KMS-11 (cell line): Measurements from ENCODE around the gene IFIH1.

Source experiments
- H2AFZ ChIP-seq: fragments of 200-600 bp; sonication (generic); 2 replicates; pipeline ENCODE4 v1.6.1; 2016; ENCODE audit warnings: antibody characterized with exemption, mixed run types, low read depth
- H3K27ac ChIP-seq: fragments of 200-600 bp; sonication (generic); 2 replicates; pipeline ENCODE4 v1.6.1; 2016; ENCODE audit warnings: mild to moderate bottlenecking, mixed run types
- H3K27me3 ChIP-seq: fragments of 200-600 bp; sonication (generic); 2 replicates; pipeline ENCODE4 v1.6.1; 2017; ENCODE audit warnings: mild to moderate bottlenecking, low read depth, mixed run types, moderate library complexity; ENCODE audit not compliant: insufficient read depth
- H3K36me3 ChIP-seq: fragments of 200-600 bp; sonication (generic); 2 replicates; pipeline ENCODE4 v1.6.1; 2017; ENCODE audit warnings: mild to moderate bottlenecking, mixed run types; ENCODE audit not compliant: insufficient read depth
- H3K4me1 ChIP-seq: fragments of 200-600 bp; sonication (generic); 2 replicates; pipeline ENCODE4 v1.6.1; 2016; ENCODE audit warnings: mild to moderate bottlenecking, low read depth, mixed run types; ENCODE audit not compliant: poor library complexity, severe bottlenecking
- H3K4me2 ChIP-seq: fragments of 200-600 bp; sonication (generic); 2 replicates; pipeline ENCODE4 v1.7.0; 2016; ENCODE audit warnings: mild to moderate bottlenecking, mixed run types
- H3K4me3 ChIP-seq: fragments of 200-600 bp; sonication (generic); IDR thresholded peaks from 2 replicates; pipeline ENCODE4 v1.6.1; 2017; ENCODE audit warnings: low read depth, low read length, mixed read lengths; ENCODE audit not compliant: insufficient read depth
- H3K79me2 ChIP-seq: fragments of 200-600 bp; sonication (generic); 2 replicates; pipeline ENCODE4 v1.6.1; 2016; ENCODE audit warnings: low read depth, mixed run types; ENCODE audit not compliant: insufficient read depth
- H3K9ac ChIP-seq: fragments of 200-600 bp; sonication (generic); 2 replicates; pipeline ENCODE4 v1.6.1; 2016; ENCODE audit warnings: mild to moderate bottlenecking, mixed run types
- H4K20me1 ChIP-seq: fragments of 200-600 bp; sonication (generic); 2 replicates; pipeline ENCODE4 v1.6.1; 2016; ENCODE audit warnings: mild to moderate bottlenecking, mixed run types; ENCODE audit not compliant: insufficient read depth
- TF ChIP-seq, protein P1 (sequence below): fragments of 200-600 bp; sonication (generic); conservative IDR thresholded peaks from 2 replicates; pipeline ENCODE4 v1.6.1; 2017; ENCODE audit warnings: low read depth, mild to moderate bottlenecking, antibody characterized with exemption, low read length, moderate library complexity, mixed read lengths

Gene IFIH1

DNA sequence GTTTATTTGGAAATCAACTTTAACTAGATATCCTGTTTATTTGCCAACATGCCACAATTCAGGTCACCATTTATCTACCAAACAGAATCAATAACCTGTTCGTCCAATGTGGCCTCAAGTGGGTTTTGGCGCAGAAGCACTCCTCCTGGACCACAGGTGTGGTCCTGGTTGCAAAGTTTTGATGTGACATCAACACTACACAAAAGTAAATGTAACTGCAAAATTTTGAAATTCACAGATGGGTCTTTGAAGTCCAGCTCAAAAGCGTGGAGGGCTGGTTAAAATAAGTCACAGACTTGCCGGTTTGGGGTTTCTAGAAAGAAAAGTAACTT is 25.0 kb upstream of the IFIH1 start:
- TF ChIP-seq, protein P1, sequence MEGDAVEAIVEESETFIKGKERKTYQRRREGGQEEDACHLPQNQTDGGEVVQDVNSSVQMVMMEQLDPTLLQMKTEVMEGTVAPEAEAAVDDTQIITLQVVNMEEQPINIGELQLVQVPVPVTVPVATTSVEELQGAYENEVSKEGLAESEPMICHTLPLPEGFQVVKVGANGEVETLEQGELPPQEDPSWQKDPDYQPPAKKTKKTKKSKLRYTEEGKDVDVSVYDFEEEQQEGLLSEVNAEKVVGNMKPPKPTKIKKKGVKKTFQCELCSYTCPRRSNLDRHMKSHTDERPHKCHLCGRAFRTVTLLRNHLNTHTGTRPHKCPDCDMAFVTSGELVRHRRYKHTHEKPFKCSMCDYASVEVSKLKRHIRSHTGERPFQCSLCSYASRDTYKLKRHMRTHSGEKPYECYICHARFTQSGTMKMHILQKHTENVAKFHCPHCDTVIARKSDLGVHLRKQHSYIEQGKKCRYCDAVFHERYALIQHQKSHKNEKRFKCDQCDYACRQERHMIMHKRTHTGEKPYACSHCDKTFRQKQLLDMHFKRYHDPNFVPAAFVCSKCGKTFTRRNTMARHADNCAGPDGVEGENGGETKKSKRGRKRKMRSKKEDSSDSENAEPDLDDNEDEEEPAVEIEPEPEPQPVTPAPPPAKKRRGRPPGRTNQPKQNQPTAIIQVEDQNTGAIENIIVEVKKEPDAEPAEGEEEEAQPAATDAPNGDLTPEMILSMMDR, result no peak
- H2AFZ ChIP-seq, result peak overlapping the region; percentile 86

DNA sequence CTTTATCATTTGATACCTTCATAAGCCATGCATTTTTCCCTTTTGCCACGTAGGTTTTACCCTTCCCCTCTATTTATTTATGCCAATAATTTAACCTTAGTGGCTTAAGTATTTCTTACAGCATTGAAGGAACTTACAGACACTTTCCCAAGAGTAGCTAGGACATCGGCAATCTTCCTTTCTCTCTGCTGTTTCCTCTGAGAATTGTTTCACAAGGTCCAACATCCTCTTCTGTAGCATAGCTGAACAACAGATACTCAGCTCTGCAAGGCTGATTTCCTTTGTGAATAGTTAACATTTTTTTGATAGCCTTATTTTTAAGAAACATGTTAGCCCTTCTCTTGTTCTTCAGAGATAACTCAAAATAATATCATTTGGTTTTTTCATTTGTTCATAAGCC is 24.4 kb upstream of the IFIH1 start:
- H4K20me1 ChIP-seq, result no peaks in the 10 kb centered on the region
- H2AFZ ChIP-seq, result no peak overlapping the region
- TF ChIP-seq, protein P1, result no peak
- no peak overlapping the region for H3K4me3 ChIP-seq
- peaks cover 4% of the 10 kb centered on the region for H3K4me1 ChIP-seq
- H3K79me2 ChIP-seq, result no peaks in the 10 kb centered on the region
- H3K36me3 ChIP-seq, result no peaks in the 10 kb centered on the region
- no peak overlapping the region for H3K9ac ChIP-seq
- no peak overlapping the region for H3K27ac ChIP-seq
- H3K27me3 ChIP-seq, result no peaks in the 10 kb centered on the region
- no peak overlapping the region for H3K4me2 ChIP-seq

More for the DNA sequence above, 25.0 kb upstream of the IFIH1 start:
- Histone ChIP-seq H3K27ac (no peak overlapping the region), H3K79me2 (no peaks in the 10 kb centered on the region), H3K36me3 (no peaks in the 10 kb centered on the region), H4K20me1 (no peaks in the 10 kb centered on the region), H3K9ac (no peak overlapping the region), H3K27me3 (no peaks in the 10 kb centered on the region), H3K4me1 (peaks cover 4% of the 10 kb centered on the region), H3K4me3 (peak overlapping the region; percentile 11), H3K4me2 (peak overlapping the region; percentile 29; the same call in 1 of the 2 replicates)

DNA sequence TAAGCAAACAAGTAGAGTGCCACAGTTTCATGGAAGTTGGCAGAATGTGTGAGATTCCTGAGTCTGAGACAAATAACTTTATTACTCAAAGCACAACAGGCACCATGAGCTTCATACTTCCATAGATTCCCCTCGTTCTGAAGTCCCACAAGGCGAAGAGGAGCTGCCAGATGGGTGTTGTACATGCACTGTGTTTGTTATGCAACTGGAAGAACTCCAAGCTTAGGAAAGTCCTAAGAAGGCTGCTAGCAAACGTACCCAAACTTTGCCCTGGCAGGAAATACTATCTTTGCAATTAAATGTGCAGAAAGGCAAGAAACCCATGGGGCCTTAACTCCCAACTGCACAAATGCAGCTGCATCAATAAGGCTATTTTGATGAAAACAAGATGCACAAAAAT is 23.8 kb upstream of the IFIH1 start:
- no peak overlapping the region for H2AFZ ChIP-seq
- no peaks in the 10 kb centered on the region for H3K36me3 ChIP-seq
- TF ChIP-seq, protein P1, result no peak
- H3K27me3 ChIP-seq, result no peaks in the 10 kb centered on the region
- no peak overlapping the region for H3K4me3 ChIP-seq
- peaks cover 4% of the 10 kb centered on the region for H3K4me1 ChIP-seq
- no peak overlapping the region for H3K9ac ChIP-seq
- no peaks in the 10 kb centered on the region for H4K20me1 ChIP-seq
- no peaks in the 10 kb centered on the region for H3K79me2 ChIP-seq
- no peak overlapping the region for H3K4me2 ChIP-seq
- no peak overlapping the region for H3K27ac ChIP-seq

DNA sequence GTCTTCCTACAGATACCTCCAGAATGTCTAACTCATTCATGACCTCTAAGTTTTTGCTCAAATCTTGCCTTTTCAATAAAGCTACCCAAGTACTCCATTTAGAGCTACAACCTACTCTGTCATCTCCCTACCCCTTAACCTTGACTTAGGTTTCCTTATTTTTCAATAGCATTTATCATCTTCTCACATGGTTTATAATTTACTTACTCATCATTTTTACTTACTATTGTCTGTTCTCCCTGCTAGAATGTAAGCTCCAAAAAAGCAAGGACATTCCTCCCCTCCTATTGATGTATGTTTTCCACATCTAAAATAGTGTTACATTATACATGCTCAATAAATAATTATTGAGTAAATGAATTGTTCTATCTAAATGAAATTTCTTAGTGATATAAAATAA is 22.3 kb upstream of the IFIH1 start:
- Histone ChIP-seq H2AFZ (no peak overlapping the region), H3K9ac (no peak overlapping the region), H4K20me1 (no peaks in the 10 kb centered on the region), H3K4me3 (no peak overlapping the region), H3K4me2 (no peak overlapping the region), H3K36me3 (no peaks in the 10 kb centered on the region), H3K27me3 (no peaks in the 10 kb centered on the region), H3K27ac (no peak overlapping the region), H3K4me1 (peaks cover 4% of the 10 kb centered on the region), H3K79me2 (no peaks in the 10 kb centered on the region)
- TF ChIP-seq, protein P1, result no peak
